Dermis lymphatic vessel endothelial cell (primary cell): Measurements from ENCODE around the gene NME1. TPM values are rescaled to one million over a fixed set of nuclear protein-coding genes. Genes with fewer than 3 reads are reported as not detected.

Experiments used
- total RNA-seq: library from RNA; depleted of rRNA; stranded (reverse); fragments of >200 nt; gene quantifications from 2 replicates; pipeline ENCODE4 v1.2.1, GENCODE V29; 2014

NME1 gene
- total RNA-seq: 66.2 and 82.3 TPM in 2 replicates

DNA sequence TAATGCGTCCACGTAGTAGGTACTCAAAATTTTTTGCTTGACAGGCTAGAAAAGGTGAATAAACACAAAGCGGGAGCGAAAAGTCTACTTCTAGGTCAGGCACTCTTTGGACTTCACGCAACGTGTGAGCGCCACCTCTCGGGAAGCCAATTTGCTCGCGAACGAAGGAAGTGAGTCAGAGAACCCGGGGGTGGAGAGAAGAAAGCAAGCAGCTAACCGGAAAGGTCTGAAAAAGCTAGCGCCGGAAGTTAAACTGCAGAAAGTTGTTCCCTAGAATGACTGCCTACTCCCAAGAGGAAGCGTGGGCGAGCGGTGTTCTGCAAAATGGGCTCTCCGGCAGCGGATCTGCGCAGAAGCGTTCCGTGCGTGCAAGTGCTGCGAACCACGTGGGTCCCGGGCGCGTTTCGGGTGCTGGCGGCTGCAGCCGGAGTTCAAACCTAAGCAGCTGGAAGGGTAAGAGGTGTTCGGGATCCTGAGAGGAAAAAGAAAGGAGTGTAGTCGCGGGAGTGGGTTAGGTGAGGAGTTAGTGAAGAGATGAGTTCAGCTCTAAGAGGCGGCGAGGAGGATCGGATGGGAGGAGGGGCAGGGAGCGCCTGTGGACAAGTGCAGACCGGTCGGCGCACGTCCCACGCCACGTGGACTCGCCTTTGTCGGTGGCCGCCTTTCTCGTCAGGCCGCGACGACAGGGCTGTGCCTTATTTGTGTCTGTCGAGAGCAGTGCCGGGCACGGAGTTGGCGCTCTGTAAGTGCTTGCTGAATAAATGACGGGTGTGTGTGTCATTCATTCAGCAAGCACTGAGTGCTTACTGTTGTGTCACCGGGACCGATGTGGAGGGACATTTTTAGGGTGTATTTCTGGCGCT, at the start of gene NME1:
Gene NME1 (plus strand): TSS at position 350 of the 863 bp plus-strand sequence. CDS start 2,096 bp downstream, outside the sequence.

DNA sequence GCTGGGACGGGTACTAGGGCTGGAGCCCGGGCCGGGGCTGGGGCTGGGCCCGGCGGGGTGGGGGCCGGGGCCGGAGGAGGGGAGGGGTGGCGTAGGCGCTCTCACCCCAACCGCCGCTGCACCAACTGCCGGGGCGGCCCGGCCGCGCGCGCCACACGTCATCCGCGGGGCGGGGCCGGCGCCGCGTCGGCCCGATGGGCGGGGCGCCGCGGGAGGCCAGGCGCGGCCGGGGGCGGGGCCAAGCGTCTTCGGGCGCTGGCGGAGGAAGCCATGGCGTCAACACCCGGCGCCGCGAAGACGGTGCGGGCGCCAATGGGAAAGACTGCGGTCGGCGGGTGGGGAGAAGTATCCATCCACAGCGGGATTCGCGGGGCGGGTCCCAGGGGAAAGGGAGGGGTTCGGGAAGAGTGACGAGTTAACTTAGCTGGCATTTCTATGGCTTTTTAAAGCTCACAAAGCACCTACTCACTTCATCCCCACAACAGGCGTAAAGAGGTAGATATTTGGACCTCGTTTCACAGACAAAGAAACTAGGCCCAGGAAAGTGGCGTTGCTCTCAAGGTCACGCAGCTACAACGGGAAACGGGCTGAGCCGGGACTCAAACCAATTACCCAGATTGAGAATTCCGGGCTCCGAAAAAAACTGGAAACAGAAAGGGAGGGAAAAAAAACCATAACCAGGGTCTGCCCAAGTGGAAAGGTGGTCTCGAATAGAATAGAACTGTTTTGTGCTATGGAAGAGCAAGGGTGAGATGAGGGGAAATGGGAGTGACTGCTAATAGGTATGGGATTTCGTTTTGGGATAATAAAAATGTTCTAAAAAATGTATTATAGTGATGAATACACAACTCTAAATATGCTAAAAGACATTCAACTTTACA, 32.4 kb upstream of the NME1 start, which contains the start of gene SPAG9:
Gene SPAG9 (minus strand): TSS at position 130 of the 881 bp plus-strand sequence. CDS start 212 bp downstream, outside the sequence.

DNA sequence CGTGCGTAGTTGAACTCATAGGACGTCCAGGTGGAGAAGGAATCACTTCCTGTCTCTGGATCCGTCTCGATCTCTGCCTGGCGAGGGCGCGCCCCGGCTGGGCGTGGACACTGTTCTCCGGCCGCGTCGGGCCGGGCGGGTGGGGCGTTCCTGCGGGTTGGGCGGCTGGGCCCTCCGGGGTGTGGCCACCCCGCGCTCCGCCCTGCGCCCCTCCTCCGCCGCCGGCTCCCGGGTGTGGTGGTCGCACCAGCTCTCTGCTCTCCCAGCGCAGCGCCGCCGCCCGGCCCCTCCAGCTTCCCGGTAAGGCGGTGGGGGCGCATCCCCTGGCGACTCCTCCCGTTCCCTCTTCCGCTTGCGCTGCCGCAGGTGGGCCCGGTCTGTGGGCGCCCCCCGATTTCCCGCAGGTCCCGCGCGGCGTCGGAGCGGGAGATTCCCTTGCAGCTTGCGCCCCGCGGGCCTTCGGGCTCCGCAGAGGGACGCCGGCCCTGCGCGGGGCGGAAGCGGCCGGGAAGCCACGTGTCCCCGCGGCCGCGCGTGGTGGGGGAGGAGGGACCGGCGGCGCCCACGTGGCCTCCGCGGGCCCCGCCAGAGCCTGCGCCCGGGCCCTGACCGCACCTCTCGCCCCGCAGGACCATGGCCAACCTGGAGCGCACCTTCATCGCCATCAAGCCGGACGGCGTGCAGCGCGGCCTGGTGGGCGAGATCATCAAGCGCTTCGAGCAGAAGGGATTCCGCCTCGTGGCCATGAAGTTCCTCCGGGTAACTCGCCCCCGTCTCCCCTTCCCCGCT, 13.0 kb downstream of the NME1 start, which contains the start of gene NME2:
Gene NME2 (plus strand): TSS at position 214 of the 789 bp plus-strand sequence. CDS start 420 bp downstream, at position 634.

Other genes with a start within 250 kb of the NME1 start
- 124 TPM in 2 replicates for gene SPAG9, start 32.7 kb upstream of the NME1 start, total RNA-seq
- 576 and 680 TPM in 2 replicates for gene NME2, start 12.9 kb downstream of the NME1 start, total RNA-seq
- 13.0 and 21.1 TPM in 2 replicates for gene MBTD1, start 106.5 kb downstream of the NME1 start, total RNA-seq
- gene UTP18, start 107.0 kb downstream of the NME1 start, total RNA-seq: 30.7 and 39.8 TPM in 2 replicates